HEK293 (cell line): ENCODE measurements around the gene CIB4.
"Not testable (repeated sequence)": the region's sequence is repeated elsewhere in the genome, so short reads cannot be mapped to it uniquely, and the experiment has no call there.

Source experiments
- ZNF10 ChIP-seq: fragments of 450-650 bp; formaldehyde crosslinking; IDR thresholded peaks from 2 replicates; pipeline ENCODE4 v1.5.1; 2017; ENCODE audit warnings: missing biosample characterization, missing genetic modification characterization
- ZNF19 ChIP-seq: fragments of 450-650 bp; formaldehyde crosslinking; IDR thresholded peaks from 2 replicates; pipeline ENCODE4; 2016; ENCODE audit warnings: missing biosample characterization, missing genetic modification characterization, low read depth
- ZNF416 ChIP-seq: fragments of 450-650 bp; formaldehyde crosslinking; IDR thresholded peaks from 2 replicates; pipeline ENCODE4 v1.5.1; 2016; ENCODE audit warnings: missing biosample characterization, missing genetic modification characterization
- ZNF549 ChIP-seq: fragments of 450-650 bp; IDR thresholded peaks from 2 replicates; pipeline ENCODE4 v1.5.1; 2018; ENCODE audit warnings: missing biosample characterization, missing genetic modification characterization, mild to moderate bottlenecking, inconsistent platforms, moderate library complexity
- ZNF660 ChIP-seq: fragments of 450-650 bp; IDR thresholded peaks from 2 replicates; pipeline ENCODE4 v1.5.1; 2018; ENCODE audit warnings: missing biosample characterization, mild to moderate bottlenecking, missing genetic modification characterization
- TF ChIP-seq, protein P1 (sequence below): fragments of 450-650 bp; formaldehyde crosslinking; IDR thresholded peaks from 2 replicates; pipeline ENCODE4 v1.5.1; 2016; ENCODE audit warnings: missing biosample characterization, missing genetic modification characterization

DNA sequence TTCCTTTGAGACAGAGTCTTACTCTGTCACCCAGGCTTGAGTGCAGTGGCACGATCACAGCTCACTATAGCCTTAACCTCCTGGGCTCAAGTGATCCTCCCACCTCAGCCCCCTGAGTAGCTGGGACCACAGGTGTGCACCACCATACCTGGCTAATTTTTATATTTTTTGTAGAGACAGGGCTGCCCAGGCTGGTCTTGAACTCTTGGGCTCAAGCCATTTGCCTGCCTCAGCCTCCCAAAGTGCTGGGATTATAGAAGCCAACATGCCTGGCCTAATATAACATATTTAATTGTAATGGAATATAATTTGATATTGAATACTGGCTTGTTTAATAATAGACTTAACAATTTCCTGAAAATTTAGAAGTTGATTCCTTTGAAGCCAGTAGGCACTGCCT, 74.4 kb downstream of the CIB4 start:
- TF ChIP-seq ZNF660 (tag by site-specific recombination); ZNF10 (tag by site-specific recombination); ZNF549 (tag by site-specific recombination); ZNF19; ZNF416 (tag by site-specific recombination): not testable (repeated sequence)
- TF ChIP-seq, protein P1, sequence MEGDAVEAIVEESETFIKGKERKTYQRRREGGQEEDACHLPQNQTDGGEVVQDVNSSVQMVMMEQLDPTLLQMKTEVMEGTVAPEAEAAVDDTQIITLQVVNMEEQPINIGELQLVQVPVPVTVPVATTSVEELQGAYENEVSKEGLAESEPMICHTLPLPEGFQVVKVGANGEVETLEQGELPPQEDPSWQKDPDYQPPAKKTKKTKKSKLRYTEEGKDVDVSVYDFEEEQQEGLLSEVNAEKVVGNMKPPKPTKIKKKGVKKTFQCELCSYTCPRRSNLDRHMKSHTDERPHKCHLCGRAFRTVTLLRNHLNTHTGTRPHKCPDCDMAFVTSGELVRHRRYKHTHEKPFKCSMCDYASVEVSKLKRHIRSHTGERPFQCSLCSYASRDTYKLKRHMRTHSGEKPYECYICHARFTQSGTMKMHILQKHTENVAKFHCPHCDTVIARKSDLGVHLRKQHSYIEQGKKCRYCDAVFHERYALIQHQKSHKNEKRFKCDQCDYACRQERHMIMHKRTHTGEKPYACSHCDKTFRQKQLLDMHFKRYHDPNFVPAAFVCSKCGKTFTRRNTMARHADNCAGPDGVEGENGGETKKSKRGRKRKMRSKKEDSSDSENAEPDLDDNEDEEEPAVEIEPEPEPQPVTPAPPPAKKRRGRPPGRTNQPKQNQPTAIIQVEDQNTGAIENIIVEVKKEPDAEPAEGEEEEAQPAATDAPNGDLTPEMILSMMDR = not testable (repeated sequence)
